Body of pancreas (tissue), 4 donors: ENCODE results near the gene KIAA1671. TPM values are rescaled to one million over a fixed set of nuclear protein-coding genes. Genes with fewer than 3 reads are reported as not detected.
A peak's percentile ranks its signal among the peaks of the same experiment; 100 is the strongest.

Source experiments
- ATAC-seq: fragments of 150-250 bp; one replicate; pipeline ENCODE4 v1.9.1; 2016
- DNase-seq, 4 donors: peaks; one replicate each; pipeline ENCODE4 v3.0.0-alpha.2; 2019
- H3K27ac ChIP-seq, 4 donors: fragments of 200-600 bp; sonication (generic); 1 replicate in 3 of 4; 2 replicates in 1 of 4; pipeline versions ENCODE4 v1.5.1 to v1.6.1; 2016 to 2019; ENCODE audit warnings: mild to moderate bottlenecking in 1 of 4, mixed read lengths in 1 of 4, moderate library complexity in 1 of 4
- H3K27me3 ChIP-seq, 2 donors: fragments of 200-600 bp; sonication (generic); one replicate each; pipeline ENCODE4 v1.6.0; 2016; ENCODE audit warnings: mild to moderate bottlenecking in 1 of 2
- H3K36me3 ChIP-seq, 2 donors: fragments of 200-600 bp; sonication (generic); replicated peaks in 1 of 2; 2 replicates each; pipeline ENCODE4 v1.5.1; 2016; ENCODE audit warnings: low read depth in 2 of 2; ENCODE audit not compliant: insufficient read depth in 1 of 2
- H3K4me1 ChIP-seq: fragments of 200-600 bp; sonication (generic); one replicate; pipeline ENCODE4 v1.6.0; 2016
- H3K4me3 ChIP-seq, 2 donors: fragments of 200-600 bp; sonication (generic); 1 replicate in 1 of 2; 2 replicates in 1 of 2; pipeline ENCODE4 v1.5.1; 2016 to 2019
- H3K9me3 ChIP-seq, 3 donors: fragments of 200-600 bp; sonication (generic); 1 replicate in 2 of 3; 2 replicates in 1 of 3; pipeline ENCODE4 v1.5.1; 2016
- POLR2A ChIP-seq, 3 donors: fragments of 450-650 bp; IDR thresholded peaks; one replicate each; pipeline ENCODE4 v1.6.1; 2016; ENCODE audit warnings: antibody characterized with exemption in 3 of 3, mild to moderate bottlenecking in 2 of 3
- WGBS, 2 donors: methylation state at CpG; one replicate each; pipeline ENCODE4 v1.1.5; 2017; 5-methylcytosine and 5-hydroxymethylcytosine counted together
- intact Hi-C: fragments of 100-400 bp; cut with DNase I; formaldehyde crosslinking; loops from one replicate; pipeline ENCODE4 v1.15.1; 2023
- total RNA-seq, 2 donors: library from RNA; depleted of rRNA; stranded (reverse); fragments of >200 nt; gene quantifications; one replicate each; pipeline ENCODE4 v1.1.0, GENCODE V29; 2016
- TF ChIP-seq, protein P1 (sequence below), 7 experiments: fragments of 450-650 bp in 4 of 7; fragments of 200-600 bp in 3 of 7; sonication (generic) in 3 of 7; IDR thresholded peaks; one replicate each; pipeline ENCODE4 v1.5.1; 2016 to 2019; ENCODE audit warnings: antibody characterized with exemption in 7 of 7

KIAA1671 gene
- total RNA-seq, 2 donors from 2014 or later: 24.9 to 79.8 TPM

DNA sequence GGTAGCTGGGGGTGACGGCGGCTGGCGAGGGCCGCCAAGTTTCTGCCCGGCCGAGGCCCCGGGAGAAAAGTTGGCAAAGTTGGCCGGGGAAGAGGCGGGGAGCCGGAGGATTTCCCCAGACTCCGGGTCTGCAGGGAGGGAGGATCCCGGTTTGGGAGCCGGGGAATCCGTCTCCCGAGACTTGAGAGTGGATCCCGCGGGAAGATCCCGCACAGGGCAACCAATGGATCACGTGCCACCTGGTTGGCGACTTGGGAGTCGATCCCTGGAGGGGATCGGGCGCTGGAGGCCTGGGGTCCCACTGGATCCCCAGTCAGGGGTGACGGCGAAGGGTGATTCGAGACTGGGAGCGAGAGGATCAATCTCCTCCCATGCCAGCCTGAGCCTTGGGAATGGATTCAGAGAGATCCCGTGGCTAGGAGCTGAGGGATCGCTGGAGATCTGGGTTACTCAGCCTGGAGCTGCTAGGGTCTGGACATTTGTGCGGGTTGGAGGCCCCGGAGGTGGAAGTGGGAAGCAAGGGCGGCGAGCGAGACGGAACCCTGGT lies 394 bp downstream of the KIAA1671 start:
- intact Hi-C loops: no loop called here
- peak; percentile 60 for ATAC-seq

DNA sequence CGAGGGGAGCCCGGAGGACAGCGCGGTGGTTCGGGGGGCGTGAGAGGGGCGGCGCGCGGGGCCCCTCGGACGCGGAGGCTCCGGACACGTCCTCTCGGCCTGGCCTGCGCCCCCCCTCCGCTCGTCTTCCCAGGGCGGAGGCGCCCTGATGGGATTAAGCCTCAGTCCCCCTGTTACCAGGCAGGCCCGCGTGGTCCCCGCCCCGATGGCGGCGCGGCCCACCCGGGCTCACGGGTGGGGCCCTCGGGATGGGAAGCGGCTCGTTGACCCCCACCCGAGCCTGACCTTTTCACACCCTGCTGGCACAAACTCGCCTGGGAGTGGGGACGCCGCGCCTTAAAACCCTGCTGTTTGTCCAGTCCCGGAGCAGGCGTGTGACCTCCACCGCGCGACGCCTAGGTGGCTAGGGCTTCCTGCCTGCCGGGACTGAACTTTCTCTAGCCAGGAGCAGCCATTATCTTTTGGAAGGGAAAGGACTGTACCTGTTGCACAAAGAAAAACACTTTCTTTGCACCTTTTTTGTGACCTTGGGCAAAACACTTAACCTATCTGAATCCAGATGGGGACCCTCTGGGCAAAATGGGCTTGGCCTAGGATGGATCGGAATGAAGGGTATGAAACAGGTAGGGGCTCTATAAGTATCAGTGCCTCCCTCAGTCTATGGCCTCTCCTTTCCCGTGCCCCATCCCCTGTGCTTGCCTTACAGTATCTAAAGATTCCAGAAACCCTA lies 1.0 kb downstream of the KIAA1671 start:
- intact Hi-C loops: no loop called here
- Histone ChIP-seq H3K4me3 (peak overlapping the region; percentile 26 to 35), H3K9me3 (no peaks in the 10 kb centered on the region), H3K4me1 (peaks cover 38% of the 10 kb centered on the region), H3K36me3 (no peaks in the 10 kb centered on the region), H3K27ac (peak overlapping the region; percentile 85 to 89 (median 88)), H3K27me3 (no peaks in the 10 kb centered on the region)
- 2 to 13% methylated on average over 13 to 47 of the region's 47 CpGs for WGBS, 2 donors
- TF ChIP-seq, protein P1, sequence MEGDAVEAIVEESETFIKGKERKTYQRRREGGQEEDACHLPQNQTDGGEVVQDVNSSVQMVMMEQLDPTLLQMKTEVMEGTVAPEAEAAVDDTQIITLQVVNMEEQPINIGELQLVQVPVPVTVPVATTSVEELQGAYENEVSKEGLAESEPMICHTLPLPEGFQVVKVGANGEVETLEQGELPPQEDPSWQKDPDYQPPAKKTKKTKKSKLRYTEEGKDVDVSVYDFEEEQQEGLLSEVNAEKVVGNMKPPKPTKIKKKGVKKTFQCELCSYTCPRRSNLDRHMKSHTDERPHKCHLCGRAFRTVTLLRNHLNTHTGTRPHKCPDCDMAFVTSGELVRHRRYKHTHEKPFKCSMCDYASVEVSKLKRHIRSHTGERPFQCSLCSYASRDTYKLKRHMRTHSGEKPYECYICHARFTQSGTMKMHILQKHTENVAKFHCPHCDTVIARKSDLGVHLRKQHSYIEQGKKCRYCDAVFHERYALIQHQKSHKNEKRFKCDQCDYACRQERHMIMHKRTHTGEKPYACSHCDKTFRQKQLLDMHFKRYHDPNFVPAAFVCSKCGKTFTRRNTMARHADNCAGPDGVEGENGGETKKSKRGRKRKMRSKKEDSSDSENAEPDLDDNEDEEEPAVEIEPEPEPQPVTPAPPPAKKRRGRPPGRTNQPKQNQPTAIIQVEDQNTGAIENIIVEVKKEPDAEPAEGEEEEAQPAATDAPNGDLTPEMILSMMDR (IDR thresholded peaks at IDR 0.05): no peak
- no peak for TF ChIP-seq POLR2A (IDR thresholded peaks at IDR 0.05)
- peak; percentile 32 to 58 (median 47) for DNase-seq
- ATAC-seq: peak; percentile 9

More for the DNA sequence above, 394 bp downstream of the KIAA1671 start:
- peak; percentile 65 to 74 (median 68) for DNase-seq
- Histone ChIP-seq H3K36me3 (no peaks in the 10 kb centered on the region), H3K27me3 (no peaks in the 10 kb centered on the region), H3K4me3 (peak overlapping the region; percentile 26 to 35), H3K9me3 (no peaks in the 10 kb centered on the region), H3K4me1 (peaks cover 45% of the 10 kb centered on the region), H3K27ac (peak overlapping the region; percentile 85 to 89 (median 88))
- 0 to 3% methylated on average over 10 to 35 of the region's 35 CpGs for WGBS, 2 donors
- TF ChIP-seq POLR2A (IDR thresholded peaks at IDR 0.05): peak in 2 of 3 donors; percentile 42 to 43
- TF ChIP-seq, protein P1 (IDR thresholded peaks at IDR 0.05): no peak

DNA sequence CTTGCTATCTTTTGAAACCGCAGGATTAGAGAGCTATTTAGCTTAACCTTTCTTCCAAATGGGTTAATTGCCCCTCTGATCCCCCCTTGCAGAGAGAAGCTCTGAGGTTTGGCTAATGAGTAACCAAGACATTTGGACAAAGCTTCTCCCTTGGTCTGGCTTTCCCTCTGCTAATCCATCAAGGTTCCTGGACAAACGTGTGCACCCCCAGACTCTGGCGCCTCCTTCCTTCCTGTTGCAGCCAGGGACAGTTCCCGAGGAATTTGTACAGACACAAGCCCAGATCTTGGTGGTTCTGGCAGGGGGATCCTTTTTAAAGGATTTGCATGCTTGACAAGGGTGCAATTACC lies 1.6 kb downstream of the KIAA1671 start:
- Histone ChIP-seq H3K27ac (peak overlapping the region; percentile 85 to 89 (median 88)), H3K36me3 (no peaks in the 10 kb centered on the region), H3K9me3 (no peaks in the 10 kb centered on the region), H3K4me3 (no peak overlapping the region), H3K4me1 (peaks cover 33% of the 10 kb centered on the region), H3K27me3 (no peaks in the 10 kb centered on the region)
- no peak for DNase-seq
- 9 to 15% methylated on average over 4 of the region's 4 CpGs for WGBS, 2 donors
- intact Hi-C loops: no loop called here
- no peak for ATAC-seq
- TF ChIP-seq, protein P1 (IDR thresholded peaks at IDR 0.05): peak in 1 of 7 experiments; percentile 15
- no peak for TF ChIP-seq POLR2A (IDR thresholded peaks at IDR 0.05)

DNA sequence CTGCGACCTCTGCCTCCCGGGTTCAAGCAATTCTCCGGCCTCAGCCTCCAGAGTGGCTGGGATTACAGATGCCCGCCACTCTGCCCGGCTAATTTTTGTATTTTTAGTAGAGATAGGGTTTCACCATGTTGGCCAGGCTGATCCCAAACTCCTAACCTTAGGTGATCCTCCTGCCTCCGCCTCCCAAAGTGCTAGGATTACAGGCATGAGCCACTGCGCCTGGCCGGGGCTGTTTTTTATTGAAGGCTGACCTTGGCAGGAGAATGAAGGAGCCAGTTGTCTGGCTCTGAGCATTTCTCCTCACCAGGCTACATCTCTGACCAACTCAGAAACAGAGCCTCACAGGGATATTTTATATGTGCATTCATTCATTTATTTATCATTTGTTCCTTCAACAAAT lies 2.3 kb downstream of the KIAA1671 start:
- Histone ChIP-seq H3K27ac (peak overlapping the region in 1 of 4 donors; percentile 87), H3K9me3 (no peaks in the 10 kb centered on the region), H3K27me3 (no peaks in the 10 kb centered on the region), H3K4me1 (peaks cover 32% of the 10 kb centered on the region), H3K4me3 (no peak overlapping the region), H3K36me3 (no peaks in the 10 kb centered on the region)
- 65 to 72% methylated on average over 8 of the region's 8 CpGs for WGBS, 2 donors
- TF ChIP-seq, protein P1 (IDR thresholded peaks at IDR 0.05): no peak
- no peak for TF ChIP-seq POLR2A (IDR thresholded peaks at IDR 0.05)
- intact Hi-C loops: no loop called here
- DNase-seq: no peak
- no peak for ATAC-seq
